ENCODE data around the gene TIMP2.

The TIMP2 gene, protein sequence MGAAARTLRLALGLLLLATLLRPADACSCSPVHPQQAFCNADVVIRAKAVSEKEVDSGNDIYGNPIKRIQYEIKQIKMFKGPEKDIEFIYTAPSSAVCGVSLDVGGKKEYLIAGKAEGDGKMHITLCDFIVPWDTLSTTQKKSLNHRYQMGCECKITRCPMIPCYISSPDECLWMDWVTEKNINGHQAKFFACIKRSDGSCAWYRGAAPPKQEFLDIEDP

DNA sequence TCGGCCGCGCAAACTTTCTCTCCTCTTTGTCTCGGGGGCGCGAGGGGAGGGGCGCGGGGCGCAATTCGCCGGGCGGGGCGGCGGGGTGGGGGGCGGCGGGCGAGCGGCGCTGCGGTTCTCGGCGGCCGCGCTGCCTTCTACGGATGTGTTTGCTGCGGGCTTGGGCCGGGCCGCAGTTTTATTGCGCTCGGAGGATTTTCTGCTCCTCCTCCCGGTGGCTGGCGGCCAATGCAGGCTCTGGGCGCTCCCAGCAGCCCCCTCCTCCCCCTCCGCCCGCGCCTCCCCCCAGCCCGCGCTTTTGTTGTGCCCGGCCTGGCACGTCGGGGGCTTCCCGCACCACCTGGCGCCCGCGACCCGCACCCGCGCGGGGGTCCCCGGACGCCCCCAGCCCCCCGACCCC, at the start of gene TIMP2:
Gene TIMP2 (minus strand): TSS at position 154 of the 400 bp plus-strand sequence. CDS start 299 bp downstream, outside the sequence.
- TF ChIP-seq, protein P1, sequence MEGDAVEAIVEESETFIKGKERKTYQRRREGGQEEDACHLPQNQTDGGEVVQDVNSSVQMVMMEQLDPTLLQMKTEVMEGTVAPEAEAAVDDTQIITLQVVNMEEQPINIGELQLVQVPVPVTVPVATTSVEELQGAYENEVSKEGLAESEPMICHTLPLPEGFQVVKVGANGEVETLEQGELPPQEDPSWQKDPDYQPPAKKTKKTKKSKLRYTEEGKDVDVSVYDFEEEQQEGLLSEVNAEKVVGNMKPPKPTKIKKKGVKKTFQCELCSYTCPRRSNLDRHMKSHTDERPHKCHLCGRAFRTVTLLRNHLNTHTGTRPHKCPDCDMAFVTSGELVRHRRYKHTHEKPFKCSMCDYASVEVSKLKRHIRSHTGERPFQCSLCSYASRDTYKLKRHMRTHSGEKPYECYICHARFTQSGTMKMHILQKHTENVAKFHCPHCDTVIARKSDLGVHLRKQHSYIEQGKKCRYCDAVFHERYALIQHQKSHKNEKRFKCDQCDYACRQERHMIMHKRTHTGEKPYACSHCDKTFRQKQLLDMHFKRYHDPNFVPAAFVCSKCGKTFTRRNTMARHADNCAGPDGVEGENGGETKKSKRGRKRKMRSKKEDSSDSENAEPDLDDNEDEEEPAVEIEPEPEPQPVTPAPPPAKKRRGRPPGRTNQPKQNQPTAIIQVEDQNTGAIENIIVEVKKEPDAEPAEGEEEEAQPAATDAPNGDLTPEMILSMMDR (conservative IDR thresholded peaks at IDR 0.05; ENCODE audit: low read depth, low read length) = no peak
- H3K4me2 ChIP-seq = peak within 1 kb of the TSS; percentile 93
- H3K4me3 ChIP-seq (IDR thresholded peaks at IDR 0.05; ENCODE audit: insufficient read depth, low read depth, low read length) = no peak within 1 kb of the TSS
- H3K79me2 ChIP-seq (ENCODE audit: insufficient read depth, low read depth) = peaks cover 38% of the 10 kb centered on the region
- H2AFZ ChIP-seq (ENCODE audit: low read depth) = peak within 1 kb of the TSS; percentile 88
- peak within 1 kb of the TSS; percentile 85 for H3K27ac ChIP-seq
- peaks cover 26% of the 10 kb centered on the region for H3K4me1 ChIP-seq (ENCODE audit: low read depth, poor library complexity, severe bottlenecking)
- H3K27me3 ChIP-seq (ENCODE audit: insufficient read depth, low read depth) = no peaks in the 10 kb centered on the region
- H3K9ac ChIP-seq = peak within 1 kb of the TSS; percentile 76
- H4K20me1 ChIP-seq (ENCODE audit: insufficient read depth) = no peaks in the 10 kb centered on the region
- H3K36me3 ChIP-seq (ENCODE audit: insufficient read depth) = no peaks in the 10 kb centered on the region

DNA sequence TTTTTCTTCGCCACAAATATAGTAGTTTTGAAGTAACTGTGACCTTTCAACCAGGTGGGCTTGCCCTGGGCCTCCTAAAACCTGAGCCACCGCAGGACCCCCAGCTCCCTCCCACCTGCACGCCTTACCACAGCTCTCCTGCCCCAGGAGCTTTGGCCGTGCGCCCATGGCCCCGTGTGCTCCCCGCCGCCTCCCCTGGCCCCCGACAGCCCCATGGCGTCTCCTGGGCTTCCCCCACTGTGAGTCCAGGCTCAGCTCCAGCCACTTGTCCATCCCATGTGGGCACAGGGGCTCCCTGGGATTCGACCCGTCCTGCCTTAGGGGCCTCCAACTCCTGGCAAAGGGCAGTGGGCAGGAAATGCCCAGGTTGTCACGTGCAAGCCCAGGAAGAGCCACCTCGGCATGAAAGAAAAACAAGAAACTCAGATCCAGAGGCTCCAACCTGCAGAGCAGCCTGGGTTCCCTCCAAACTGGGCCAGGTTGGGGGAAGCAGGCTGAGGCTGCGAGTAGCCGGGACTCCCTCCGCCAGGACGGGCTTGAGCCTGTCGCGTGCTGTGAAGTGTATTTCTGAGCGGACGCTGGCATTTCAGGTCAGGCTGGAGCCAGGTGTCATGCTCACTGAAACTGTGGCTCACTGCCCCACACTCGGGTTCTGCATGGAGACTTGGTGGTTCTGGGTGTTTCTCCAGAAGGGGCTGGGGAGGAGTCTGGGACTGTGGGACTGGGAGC, 48.8 kb upstream of the TIMP2 start:
- H4K20me1 ChIP-seq (ENCODE audit: insufficient read depth) = no peaks in the 10 kb centered on the region
- H3K4me1 ChIP-seq (ENCODE audit: low read depth, poor library complexity, severe bottlenecking) = peaks cover 14% of the 10 kb centered on the region
- H3K36me3 ChIP-seq (ENCODE audit: insufficient read depth) = no peaks in the 10 kb centered on the region
- no peak overlapping the region for H3K4me3 ChIP-seq (IDR thresholded peaks at IDR 0.05; ENCODE audit: insufficient read depth, low read depth, low read length)
- H2AFZ ChIP-seq (ENCODE audit: low read depth) = no peak overlapping the region
- no peaks in the 10 kb centered on the region for H3K27me3 ChIP-seq (ENCODE audit: insufficient read depth, low read depth)
- H3K4me2 ChIP-seq = no peak overlapping the region
- TF ChIP-seq, protein P1 (conservative IDR thresholded peaks at IDR 0.05; ENCODE audit: low read depth, low read length) = no peak
- no peak overlapping the region for H3K9ac ChIP-seq
- no peak overlapping the region for H3K27ac ChIP-seq
- no peaks in the 10 kb centered on the region for H3K79me2 ChIP-seq (ENCODE audit: insufficient read depth, low read depth)

DNA sequence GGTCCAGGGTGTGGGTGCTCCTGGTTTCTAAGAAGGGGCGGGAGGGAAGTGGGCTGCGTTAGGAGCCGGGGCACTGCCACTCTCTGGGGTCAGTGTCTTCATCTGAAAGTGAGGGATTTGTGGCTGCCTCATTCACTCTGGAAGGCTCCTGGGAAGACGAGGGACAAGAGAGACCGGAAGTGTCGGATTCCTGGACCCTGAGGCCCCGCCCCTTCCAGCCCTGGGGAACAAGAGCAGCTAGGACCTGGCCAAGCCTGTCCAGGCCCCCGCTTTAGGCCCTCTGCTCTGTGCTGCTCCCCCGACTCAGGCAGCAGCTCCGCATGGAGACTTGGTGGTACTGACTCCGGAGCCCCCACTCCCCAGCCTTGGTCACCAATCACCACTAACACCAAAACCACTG, 48.0 kb upstream of the TIMP2 start:
- Histone ChIP-seq H3K27ac (no peak overlapping the region), H3K27me3 (ENCODE audit: insufficient read depth, low read depth) (no peaks in the 10 kb centered on the region), H4K20me1 (ENCODE audit: insufficient read depth) (no peaks in the 10 kb centered on the region), H3K36me3 (ENCODE audit: insufficient read depth) (no peaks in the 10 kb centered on the region), H2AFZ (ENCODE audit: low read depth) (no peak overlapping the region), H3K4me1 (ENCODE audit: low read depth, poor library complexity, severe bottlenecking) (peaks cover 14% of the 10 kb centered on the region), H3K79me2 (ENCODE audit: insufficient read depth, low read depth) (no peaks in the 10 kb centered on the region), H3K4me2 (no peak overlapping the region), H3K4me3 (IDR thresholded peaks at IDR 0.05; ENCODE audit: insufficient read depth, low read depth, low read length) (no peak overlapping the region), H3K9ac (no peak overlapping the region)
- TF ChIP-seq, protein P1 (conservative IDR thresholded peaks at IDR 0.05; ENCODE audit: low read depth, low read length) = no peak

DNA sequence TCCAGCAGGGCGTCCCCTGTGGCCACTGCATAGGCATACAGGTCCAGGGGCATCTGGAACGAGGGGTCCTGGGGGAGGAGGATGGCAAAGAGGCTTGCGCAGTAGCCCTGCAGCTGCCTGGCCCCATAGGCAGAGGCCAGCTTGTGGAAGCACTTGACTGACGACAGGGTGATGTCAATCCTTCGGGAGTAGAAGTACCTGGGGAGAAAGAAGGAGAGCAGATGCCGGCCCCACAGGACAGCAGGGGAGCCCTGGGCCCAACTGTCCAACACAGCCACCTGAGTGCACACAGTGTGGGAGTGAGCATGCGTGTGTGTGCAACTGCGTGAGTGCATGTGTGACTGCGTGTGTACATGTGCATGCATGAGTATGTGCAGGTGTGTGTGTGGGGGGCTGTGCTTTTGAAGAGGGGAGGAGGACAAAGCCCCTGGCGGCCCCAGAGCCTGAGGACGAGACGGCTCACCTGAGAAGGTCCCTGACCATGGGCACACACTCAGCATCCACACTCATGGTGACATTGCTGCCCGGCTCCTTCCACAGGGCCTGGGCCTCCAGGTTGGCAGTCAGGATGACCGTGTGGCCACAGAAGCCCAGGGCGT, 47.4 kb upstream of the TIMP2 start:
- Histone ChIP-seq H3K27ac (no peak overlapping the region), H3K9ac (no peak overlapping the region)

More for the DNA sequence above, 47.4 kb upstream of the TIMP2 start:
- no peak overlapping the region for H3K4me3 ChIP-seq (IDR thresholded peaks at IDR 0.05; ENCODE audit: insufficient read depth, low read depth, low read length)
- peaks cover 14% of the 10 kb centered on the region for H3K4me1 ChIP-seq (ENCODE audit: low read depth, poor library complexity, severe bottlenecking)
- no peaks in the 10 kb centered on the region for H3K27me3 ChIP-seq (ENCODE audit: insufficient read depth, low read depth)
- TF ChIP-seq, protein P1 (conservative IDR thresholded peaks at IDR 0.05; ENCODE audit: low read depth, low read length) = no peak
- H3K79me2 ChIP-seq (ENCODE audit: insufficient read depth, low read depth) = no peaks in the 10 kb centered on the region
- no peaks in the 10 kb centered on the region for H4K20me1 ChIP-seq (ENCODE audit: insufficient read depth)
- no peak overlapping the region for H3K4me2 ChIP-seq
- H2AFZ ChIP-seq (ENCODE audit: low read depth) = no peak overlapping the region
- no peaks in the 10 kb centered on the region for H3K36me3 ChIP-seq (ENCODE audit: insufficient read depth)

All from KMS-11 (cell line).